ENCODE results near the gene TM9SF4.

TM9SF4 gene

DNA sequence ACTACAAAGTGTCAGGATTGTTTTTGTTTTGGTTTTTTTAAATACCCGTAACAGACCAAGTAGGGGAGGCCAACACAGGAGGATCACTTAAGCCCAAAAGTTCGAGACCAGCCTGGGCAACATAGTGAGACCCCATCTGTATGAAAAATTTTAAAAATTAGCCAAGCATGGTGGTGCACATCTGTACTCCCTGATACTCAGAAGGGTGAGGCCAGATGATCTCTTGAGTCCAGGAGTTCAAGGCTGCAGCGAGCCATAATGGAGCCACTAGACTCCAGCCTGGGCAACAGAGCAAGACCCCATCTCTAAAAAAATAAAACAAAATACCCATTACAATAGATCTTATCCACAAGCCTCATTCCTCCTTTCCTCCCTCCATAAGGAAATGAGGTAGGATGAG, 28.7 kb upstream of the TM9SF4 start:
- TF ChIP-seq TAF1 (IDR thresholded peaks at IDR 0.05; ENCODE audit: borderline replicate concordance, insufficient read depth, low read length) (no peak), POLR2AphosphoS5 (IDR thresholded peaks at IDR 0.05; ENCODE audit: low read depth, low read length) (no peak), SIN3A (IDR thresholded peaks at IDR 0.05; ENCODE audit: borderline replicate concordance, insufficient read depth, low read length) (no peak), FOXP2 (optimal IDR thresholded peaks at IDR 0.05; ENCODE audit: borderline replicate concordance, extremely low read depth, extremely low read length, insufficient read depth) (no peak)
- TF ChIP-seq, protein P1, sequence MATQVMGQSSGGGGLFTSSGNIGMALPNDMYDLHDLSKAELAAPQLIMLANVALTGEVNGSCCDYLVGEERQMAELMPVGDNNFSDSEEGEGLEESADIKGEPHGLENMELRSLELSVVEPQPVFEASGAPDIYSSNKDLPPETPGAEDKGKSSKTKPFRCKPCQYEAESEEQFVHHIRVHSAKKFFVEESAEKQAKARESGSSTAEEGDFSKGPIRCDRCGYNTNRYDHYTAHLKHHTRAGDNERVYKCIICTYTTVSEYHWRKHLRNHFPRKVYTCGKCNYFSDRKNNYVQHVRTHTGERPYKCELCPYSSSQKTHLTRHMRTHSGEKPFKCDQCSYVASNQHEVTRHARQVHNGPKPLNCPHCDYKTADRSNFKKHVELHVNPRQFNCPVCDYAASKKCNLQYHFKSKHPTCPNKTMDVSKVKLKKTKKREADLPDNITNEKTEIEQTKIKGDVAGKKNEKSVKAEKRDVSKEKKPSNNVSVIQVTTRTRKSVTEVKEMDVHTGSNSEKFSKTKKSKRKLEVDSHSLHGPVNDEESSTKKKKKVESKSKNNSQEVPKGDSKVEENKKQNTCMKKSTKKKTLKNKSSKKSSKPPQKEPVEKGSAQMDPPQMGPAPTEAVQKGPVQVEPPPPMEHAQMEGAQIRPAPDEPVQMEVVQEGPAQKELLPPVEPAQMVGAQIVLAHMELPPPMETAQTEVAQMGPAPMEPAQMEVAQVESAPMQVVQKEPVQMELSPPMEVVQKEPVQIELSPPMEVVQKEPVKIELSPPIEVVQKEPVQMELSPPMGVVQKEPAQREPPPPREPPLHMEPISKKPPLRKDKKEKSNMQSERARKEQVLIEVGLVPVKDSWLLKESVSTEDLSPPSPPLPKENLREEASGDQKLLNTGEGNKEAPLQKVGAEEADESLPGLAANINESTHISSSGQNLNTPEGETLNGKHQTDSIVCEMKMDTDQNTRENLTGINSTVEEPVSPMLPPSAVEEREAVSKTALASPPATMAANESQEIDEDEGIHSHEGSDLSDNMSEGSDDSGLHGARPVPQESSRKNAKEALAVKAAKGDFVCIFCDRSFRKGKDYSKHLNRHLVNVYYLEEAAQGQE (IDR thresholded peaks at IDR 0.05; ENCODE audit: insufficient read depth in 1 of 2, low read depth in 2 of 2, low read length in 2 of 2), result no peak

DNA sequence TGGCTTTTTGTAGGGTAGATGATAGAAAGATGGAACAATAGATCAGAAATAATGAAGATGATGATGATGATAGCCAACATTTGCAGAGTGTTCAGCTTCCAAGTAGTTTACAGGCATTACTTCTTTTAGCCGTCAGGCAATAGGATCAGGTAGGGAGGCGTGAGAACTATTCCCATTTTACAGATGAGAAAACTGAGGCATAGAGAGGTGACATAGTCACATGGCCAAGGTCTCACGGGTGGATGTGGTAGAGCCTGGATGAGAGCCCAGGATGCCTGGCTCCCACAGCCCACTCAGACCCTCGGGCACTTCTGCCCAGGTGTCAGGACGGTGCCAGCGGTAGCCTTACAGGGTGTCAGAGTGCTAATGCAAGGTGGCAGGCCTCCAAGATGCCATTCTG, 26.0 kb upstream of the TM9SF4 start:
- TF ChIP-seq FOXP2 (optimal IDR thresholded peaks at IDR 0.05; ENCODE audit: borderline replicate concordance, extremely low read depth, extremely low read length, insufficient read depth) (no peak), SIN3A (IDR thresholded peaks at IDR 0.05; ENCODE audit: borderline replicate concordance, insufficient read depth, low read length) (no peak), POLR2AphosphoS5 (IDR thresholded peaks at IDR 0.05; ENCODE audit: low read depth, low read length) (no peak), TAF1 (IDR thresholded peaks at IDR 0.05; ENCODE audit: borderline replicate concordance, insufficient read depth, low read length) (no peak)
- TF ChIP-seq, protein P1 (IDR thresholded peaks at IDR 0.05; ENCODE audit: insufficient read depth in 1 of 2, low read depth in 2 of 2, low read length in 2 of 2), result no peak

DNA sequence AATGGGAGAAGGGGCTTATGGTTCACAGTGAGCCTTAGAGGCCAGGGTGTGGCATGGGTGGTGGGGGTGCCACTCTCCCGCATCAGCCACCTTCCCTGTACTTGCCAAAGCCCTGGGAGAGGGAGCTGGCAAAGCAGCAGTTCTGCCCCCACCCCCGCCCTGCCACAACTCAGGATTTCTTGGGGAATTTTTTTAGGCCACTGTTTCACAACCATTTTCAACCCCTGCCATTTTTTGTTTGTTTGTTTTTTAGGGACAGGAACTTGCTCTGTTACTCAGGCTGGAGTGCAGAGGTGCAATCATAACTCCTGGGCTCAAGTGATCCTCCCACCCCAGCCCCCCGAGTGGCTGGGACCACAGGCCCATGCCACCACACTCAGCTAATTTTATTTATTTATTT, 22.4 kb upstream of the TM9SF4 start:
- TF ChIP-seq POLR2AphosphoS5 (IDR thresholded peaks at IDR 0.05; ENCODE audit: low read depth, low read length) (no peak), TAF1 (IDR thresholded peaks at IDR 0.05; ENCODE audit: borderline replicate concordance, insufficient read depth, low read length) (no peak), FOXP2 (optimal IDR thresholded peaks at IDR 0.05; ENCODE audit: borderline replicate concordance, extremely low read depth, extremely low read length, insufficient read depth) (no peak), SIN3A (IDR thresholded peaks at IDR 0.05; ENCODE audit: borderline replicate concordance, insufficient read depth, low read length) (no peak)
- TF ChIP-seq, protein P1 (IDR thresholded peaks at IDR 0.05; ENCODE audit: insufficient read depth in 1 of 2, low read depth in 2 of 2, low read length in 2 of 2), result no peak

DNA sequence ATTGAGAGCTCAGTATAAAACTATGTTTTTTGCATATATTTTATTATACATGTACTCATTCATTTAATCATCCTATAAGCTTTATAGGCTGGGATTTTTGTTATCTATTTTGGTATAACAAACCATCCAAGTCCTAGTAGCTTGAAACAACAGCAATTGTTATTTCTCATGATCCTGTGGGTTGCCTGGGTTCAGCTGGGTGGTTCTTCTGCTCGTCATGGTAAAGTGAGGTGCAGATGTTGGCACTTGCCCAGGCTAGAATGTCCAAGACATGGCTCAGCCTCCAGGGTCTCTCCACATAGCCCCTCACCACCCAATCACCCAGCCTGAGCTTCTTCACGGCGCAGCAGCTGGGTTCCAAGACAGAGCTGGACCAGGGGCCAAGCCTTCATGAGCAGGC, 20.8 kb upstream of the TM9SF4 start:
- TF ChIP-seq, protein P1 (IDR thresholded peaks at IDR 0.05; ENCODE audit: insufficient read depth in 1 of 2, low read depth in 2 of 2, low read length in 2 of 2), result no peak
- no peak for TF ChIP-seq SIN3A (IDR thresholded peaks at IDR 0.05; ENCODE audit: borderline replicate concordance, insufficient read depth, low read length)

DNA sequence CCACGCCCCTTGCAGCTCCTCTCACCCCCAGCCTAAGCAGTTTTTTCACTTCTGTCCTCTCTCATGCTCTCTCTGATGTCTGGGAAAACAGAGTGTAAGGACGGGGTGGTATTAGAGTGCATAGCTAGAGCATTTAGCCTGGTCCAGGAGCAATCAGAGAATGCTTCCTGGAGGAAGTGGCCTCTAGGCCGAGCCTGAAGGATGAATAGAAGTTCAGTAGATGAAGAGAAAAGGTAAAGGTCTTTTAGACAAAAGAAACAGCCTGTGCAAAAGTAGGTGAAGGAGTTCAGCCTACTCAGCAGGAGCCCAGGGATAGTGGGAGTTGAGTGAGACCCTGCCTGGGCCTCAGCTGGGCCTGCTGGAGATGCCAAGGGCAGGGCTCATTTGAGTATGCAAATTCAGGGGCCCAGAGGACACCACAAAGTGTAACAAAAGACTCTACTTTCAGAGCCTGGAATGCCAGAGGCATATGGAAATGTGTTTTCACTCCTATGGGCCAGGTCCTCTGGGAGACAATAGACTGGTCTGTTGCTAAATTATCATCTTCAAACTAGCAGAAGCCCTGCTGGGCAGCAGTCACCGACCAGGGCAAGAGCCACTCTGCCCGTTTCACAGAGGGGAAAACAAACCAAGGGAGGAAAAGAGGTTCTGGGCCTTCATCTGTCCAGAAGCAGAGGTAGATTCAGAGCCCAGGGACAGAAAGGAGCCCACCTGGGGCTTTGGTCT, 19.7 kb upstream of the TM9SF4 start:
- TF ChIP-seq TAF1 (IDR thresholded peaks at IDR 0.05; ENCODE audit: borderline replicate concordance, insufficient read depth, low read length) (no peak), SIN3A (IDR thresholded peaks at IDR 0.05; ENCODE audit: borderline replicate concordance, insufficient read depth, low read length) (no peak), FOXP2 (optimal IDR thresholded peaks at IDR 0.05; ENCODE audit: borderline replicate concordance, extremely low read depth, extremely low read length, insufficient read depth) (no peak), POLR2AphosphoS5 (IDR thresholded peaks at IDR 0.05; ENCODE audit: low read depth, low read length) (no peak)
- TF ChIP-seq, protein P1 (IDR thresholded peaks at IDR 0.05; ENCODE audit: insufficient read depth in 1 of 2, low read depth in 2 of 2, low read length in 2 of 2), result no peak

Data from PFSK-1 (cell line).